ENCODE results near the gene LDHAL6A.

LDHAL6A gene

GRCh38 chr11:18490736-18491485 lies 35.3 kb downstream of the LDHAL6A start:
- no peak for DNase-seq

GRCh38 chr11:18491924-18492323 lies 36.3 kb downstream of the LDHAL6A start:
- DNase-seq, result peak; percentile 6

- peak; percentile 3 for DNase-seq
Observed at GRCh38 chr11:18492888-18493287, 37.2 kb downstream of the LDHAL6A start.

DNA sequence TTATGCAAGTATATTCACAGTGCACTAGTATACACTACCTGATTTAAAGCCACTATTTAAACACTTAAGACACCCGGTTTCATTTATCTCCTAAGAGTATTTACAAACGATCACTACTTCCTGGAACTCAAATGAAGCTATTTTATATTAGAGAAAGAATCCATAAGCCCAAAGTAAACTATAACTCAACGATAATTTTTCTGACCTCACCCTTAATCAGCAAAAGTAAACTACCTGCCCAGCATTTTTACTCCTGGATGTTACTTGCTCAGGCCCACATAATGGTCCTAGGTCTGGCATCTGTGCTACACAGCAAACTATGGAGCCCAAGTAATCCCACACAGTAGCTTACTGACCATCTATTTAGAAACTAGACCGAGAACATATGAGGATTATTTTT lies 37.7 kb downstream of the LDHAL6A start:
- DNase-seq, result no peak

GRCh38 chr11:18495271-18495670 lies 39.6 kb downstream of the LDHAL6A start:
- DNase-seq, result no peak

- DNase-seq, result no peak
Observed at GRCh38 chr11:18495703-18496102, 40.0 kb downstream of the LDHAL6A start.

GRCh38 chr11:18498039-18498438 lies 42.4 kb downstream of the LDHAL6A start:
- no peak for DNase-seq

GRCh38 chr11:18501629-18502028 lies 46.0 kb downstream of the LDHAL6A start:
- no peak for DNase-seq

- DNase-seq, result no peak
Observed at GRCh38 chr11:18502352-18502751, 46.7 kb downstream of the LDHAL6A start.

DNA sequence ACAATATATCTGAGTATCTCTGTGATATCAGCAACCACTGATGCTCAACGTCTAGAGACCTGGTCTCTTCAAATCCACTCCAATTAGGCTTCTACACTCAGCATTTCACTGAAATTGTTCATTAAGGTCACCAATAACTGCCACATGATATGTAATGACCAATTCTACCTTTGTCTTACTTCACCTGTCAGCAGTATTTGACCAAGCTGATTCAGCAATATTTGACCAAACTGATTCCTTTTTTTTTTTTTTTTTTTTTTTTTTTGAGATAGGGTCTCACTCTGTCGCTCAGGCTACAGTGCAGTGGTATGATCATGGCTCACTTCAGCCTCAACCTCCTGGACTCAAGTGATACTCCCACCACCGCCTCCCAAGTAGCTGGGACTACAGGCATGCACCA lies 65.5 kb downstream of the LDHAL6A start:
- no peak for DNase-seq

- no peak for DNase-seq
Observed at GRCh38 chr11:18522388-18522787, 66.7 kb downstream of the LDHAL6A start.

- DNase-seq, result no peak
Observed at GRCh38 chr11:18523084-18523483, 67.4 kb downstream of the LDHAL6A start.

DNA sequence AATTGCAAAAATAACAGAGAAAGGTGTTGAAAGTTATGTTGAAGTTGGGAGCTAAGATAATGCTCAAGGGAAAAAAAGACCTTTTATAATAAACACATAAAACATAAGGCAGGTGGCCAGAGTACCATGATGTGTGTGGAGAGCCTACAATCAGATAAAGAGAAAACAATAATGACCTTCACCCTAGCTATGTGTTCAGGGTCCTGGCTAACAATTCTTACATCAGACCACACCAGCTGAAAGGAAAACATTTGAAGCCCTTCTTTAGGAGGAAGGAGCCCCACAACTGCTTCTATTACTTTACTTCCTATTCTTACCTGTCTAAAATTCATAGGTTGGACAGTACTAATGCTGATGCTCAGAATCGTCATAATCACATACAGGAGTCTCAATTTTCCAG lies 68.6 kb downstream of the LDHAL6A start:
- no peak for DNase-seq

GRCh38 chr11:18526130-18526520 lies 70.5 kb downstream of the LDHAL6A start:
- DNase-seq, result no peak

DNA sequence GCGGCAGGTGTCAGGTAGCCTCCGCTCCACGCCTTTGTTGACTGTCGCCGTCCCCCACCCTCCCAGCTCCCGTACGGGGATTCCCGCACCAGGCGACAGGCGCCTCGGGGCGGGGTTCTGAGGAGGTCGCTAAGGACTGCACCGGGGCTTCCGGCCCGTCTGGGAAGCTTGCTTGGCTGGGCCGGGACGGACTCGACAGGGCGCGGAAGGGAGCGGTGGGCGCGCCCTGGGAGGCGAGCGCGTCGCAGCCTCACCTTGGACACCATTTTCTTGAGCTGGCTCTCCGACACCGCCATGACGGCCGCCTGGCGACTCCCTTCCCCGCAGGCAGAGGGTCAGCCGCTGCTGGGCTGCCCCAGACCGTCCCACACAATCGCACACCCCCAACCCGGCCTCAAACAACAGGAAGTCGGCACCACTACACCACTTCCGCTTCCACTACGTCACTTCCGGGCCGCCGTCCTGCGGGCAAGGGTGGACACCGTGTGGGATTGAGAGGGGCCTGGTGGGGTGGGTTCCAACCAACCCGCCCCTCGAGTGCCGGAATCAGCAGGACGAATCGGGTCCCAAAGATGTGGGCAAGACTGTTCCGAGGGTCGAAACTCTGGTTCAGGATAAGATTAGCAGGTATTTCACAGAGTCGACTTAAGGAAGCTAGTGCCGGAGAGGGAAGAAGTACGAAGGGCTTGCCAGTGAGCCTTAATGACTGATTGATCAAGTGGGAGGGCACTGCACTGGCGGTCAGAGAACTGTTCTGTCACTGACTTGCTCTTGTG lies 71.1 kb downstream of the LDHAL6A start, which contains the start of gene TSG101:
Gene TSG101, minus strand, starts transcription at position 422 of the 776 bp plus-strand sequence. Its CDS starts 126 bp downstream, at position 296.
- DNase-seq, result peak; percentile 98

GRCh38 chr11:18527512-18527911 lies 71.9 kb downstream of the LDHAL6A start:
- peak; percentile 75 for DNase-seq
